ENCODE data around the gene TRAPPC2L.

DNA sequence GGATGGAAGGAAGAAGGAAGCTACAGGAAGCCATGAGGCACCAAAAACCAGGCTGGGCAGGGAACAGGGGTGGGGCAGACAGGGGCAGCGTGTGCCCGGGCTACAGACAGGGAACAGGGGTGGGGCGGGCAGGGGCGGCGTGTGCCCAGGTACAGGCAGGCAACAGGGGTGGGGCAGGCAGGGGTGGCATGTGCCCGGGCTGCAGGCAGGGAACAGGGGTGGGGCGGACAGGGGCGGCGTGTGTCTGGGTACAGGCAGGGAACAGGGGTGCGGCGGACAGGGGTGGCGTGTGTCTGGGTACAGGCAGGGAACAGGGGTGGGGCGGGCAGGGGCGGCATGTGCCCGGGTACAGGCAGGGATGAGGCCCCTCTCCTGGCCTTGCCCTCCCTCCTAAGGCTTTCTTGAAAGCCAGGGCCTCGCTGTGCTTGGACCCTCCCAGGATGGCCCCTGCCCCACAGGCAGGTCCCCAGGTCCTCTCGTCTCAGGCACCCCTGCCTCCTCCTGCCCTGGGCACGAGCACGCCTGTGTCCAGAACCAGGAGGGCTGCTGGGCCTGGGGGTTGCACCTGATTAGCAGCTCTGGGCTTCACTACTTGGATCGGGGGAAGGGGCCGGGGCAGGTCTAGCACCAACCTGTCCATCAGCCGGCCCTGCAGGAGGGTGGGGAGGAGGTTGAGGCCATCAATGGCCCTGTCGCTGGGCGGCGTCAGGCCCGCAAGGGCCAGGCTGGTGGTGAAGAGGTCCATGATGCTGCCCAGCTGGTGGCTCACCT is 30.7 kb upstream of the TRAPPC2L start:
- TF ChIP-seq, protein P1, sequence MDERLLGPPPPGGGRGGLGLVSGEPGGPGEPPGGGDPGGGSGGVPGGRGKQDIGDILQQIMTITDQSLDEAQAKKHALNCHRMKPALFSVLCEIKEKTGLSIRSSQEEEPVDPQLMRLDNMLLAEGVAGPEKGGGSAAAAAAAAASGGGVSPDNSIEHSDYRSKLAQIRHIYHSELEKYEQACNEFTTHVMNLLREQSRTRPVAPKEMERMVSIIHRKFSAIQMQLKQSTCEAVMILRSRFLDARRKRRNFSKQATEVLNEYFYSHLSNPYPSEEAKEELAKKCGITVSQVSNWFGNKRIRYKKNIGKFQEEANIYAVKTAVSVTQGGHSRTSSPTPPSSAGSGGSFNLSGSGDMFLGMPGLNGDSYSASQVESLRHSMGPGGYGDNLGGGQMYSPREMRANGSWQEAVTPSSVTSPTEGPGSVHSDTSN (CRISPR knock-in tag; IDR thresholded peaks at IDR 0.05): no peak
- TF ChIP-seq, protein P2, sequence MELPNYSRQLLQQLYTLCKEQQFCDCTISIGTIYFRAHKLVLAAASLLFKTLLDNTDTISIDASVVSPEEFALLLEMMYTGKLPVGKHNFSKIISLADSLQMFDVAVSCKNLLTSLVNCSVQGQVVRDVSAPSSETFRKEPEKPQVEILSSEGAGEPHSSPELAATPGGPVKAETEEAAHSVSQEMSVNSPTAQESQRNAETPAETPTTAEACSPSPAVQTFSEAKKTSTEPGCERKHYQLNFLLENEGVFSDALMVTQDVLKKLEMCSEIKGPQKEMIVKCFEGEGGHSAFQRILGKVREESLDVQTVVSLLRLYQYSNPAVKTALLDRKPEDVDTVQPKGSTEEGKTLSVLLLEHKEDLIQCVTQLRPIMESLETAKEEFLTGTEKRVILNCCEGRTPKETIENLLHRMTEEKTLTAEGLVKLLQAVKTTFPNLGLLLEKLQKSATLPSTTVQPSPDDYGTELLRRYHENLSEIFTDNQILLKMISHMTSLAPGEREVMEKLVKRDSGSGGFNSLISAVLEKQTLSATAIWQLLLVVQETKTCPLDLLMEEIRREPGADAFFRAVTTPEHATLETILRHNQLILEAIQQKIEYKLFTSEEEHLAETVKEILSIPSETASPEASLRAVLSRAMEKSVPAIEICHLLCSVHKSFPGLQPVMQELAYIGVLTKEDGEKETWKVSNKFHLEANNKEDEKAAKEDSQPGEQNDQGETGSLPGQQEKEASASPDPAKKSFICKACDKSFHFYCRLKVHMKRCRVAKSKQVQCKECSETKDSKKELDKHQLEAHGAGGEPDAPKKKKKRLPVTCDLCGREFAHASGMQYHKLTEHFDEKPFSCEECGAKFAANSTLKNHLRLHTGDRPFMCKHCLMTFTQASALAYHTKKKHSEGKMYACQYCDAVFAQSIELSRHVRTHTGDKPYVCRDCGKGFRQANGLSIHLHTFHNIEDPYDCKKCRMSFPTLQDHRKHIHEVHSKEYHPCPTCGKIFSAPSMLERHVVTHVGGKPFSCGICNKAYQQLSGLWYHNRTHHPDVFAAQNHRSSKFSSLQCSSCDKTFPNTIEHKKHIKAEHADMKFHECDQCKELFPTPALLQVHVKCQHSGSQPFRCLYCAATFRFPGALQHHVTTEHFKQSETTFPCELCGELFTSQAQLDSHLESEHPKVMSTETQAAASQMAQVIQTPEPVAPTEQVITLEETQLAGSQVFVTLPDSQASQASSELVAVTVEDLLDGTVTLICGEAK (IDR thresholded peaks at IDR 0.05): no peak
- TF ChIP-seq, protein P2 (CRISPR knock-in tag; IDR thresholded peaks at IDR 0.05): no peak
- TF ChIP-seq CENPX (CRISPR knock-in tag; IDR thresholded peaks at IDR 0.05) (no peak), ZNF766 (CRISPR knock-in tag; IDR thresholded peaks at IDR 0.05; ENCODE audit: borderline replicate concordance) (no peak), GATA4 (IDR thresholded peaks at IDR 0.05; ENCODE audit: borderline replicate concordance, low read depth) (no peak), EP300 (IDR thresholded peaks at IDR 0.05; ENCODE audit: low read depth in 2 of 2, low read length in 2 of 2) (no peak), EP300 (CRISPR knock-in tag; IDR thresholded peaks at IDR 0.05; ENCODE audit: borderline replicate concordance) (no peak), SUZ12 (IDR thresholded peaks at IDR 0.05; ENCODE audit: low read depth, low read length) (no peak)
- TF ChIP-seq, protein P3, sequence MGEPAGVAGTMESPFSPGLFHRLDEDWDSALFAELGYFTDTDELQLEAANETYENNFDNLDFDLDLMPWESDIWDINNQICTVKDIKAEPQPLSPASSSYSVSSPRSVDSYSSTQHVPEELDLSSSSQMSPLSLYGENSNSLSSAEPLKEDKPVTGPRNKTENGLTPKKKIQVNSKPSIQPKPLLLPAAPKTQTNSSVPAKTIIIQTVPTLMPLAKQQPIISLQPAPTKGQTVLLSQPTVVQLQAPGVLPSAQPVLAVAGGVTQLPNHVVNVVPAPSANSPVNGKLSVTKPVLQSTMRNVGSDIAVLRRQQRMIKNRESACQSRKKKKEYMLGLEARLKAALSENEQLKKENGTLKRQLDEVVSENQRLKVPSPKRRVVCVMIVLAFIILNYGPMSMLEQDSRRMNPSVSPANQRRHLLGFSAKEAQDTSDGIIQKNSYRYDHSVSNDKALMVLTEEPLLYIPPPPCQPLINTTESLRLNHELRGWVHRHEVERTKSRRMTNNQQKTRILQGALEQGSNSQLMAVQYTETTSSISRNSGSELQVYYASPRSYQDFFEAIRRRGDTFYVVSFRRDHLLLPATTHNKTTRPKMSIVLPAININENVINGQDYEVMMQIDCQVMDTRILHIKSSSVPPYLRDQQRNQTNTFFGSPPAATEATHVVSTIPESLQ (CRISPR knock-in tag; conservative IDR thresholded peaks at IDR 0.05): no peak
- TF ChIP-seq, protein P4, sequence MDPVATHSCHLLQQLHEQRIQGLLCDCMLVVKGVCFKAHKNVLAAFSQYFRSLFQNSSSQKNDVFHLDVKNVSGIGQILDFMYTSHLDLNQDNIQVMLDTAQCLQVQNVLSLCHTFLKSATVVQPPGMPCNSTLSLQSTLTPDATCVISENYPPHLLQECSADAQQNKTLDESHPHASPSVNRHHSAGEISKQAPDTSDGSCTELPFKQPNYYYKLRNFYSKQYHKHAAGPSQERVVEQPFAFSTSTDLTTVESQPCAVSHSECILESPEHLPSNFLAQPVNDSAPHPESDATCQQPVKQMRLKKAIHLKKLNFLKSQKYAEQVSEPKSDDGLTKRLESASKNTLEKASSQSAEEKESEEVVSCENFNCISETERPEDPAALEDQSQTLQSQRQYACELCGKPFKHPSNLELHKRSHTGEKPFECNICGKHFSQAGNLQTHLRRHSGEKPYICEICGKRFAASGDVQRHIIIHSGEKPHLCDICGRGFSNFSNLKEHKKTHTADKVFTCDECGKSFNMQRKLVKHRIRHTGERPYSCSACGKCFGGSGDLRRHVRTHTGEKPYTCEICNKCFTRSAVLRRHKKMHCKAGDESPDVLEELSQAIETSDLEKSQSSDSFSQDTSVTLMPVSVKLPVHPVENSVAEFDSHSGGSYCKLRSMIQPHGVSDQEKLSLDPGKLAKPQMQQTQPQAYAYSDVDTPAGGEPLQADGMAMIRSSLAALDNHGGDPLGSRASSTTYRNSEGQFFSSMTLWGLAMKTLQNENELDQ (CRISPR knock-in tag; IDR thresholded peaks at IDR 0.05; ENCODE audit: borderline replicate concordance): no peak

Measured in HepG2 (cell line).